Measurements from ENCODE around the gene MAML2.

Gene MAML2

DNA sequence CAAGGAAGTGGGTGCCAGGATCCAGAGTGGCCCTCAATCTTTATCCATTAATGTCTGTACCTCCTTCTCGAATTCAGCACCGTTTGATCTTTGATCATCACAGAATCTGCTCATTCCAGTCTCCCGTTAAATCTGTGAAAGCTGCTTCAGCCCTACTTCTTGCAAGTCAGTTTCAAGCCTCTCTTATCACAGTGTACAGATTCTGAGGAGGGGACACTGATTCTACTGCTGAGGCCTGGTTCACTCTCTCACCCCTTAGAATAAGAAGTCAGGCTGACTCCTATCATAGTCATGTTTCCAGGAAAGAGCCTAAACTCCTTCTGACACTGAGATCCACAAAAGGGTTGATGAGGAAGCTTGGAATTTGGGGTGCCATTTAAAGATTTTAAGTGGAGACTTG is 39.0 kb downstream of the MAML2 start:
- TF ChIP-seq, protein P1, sequence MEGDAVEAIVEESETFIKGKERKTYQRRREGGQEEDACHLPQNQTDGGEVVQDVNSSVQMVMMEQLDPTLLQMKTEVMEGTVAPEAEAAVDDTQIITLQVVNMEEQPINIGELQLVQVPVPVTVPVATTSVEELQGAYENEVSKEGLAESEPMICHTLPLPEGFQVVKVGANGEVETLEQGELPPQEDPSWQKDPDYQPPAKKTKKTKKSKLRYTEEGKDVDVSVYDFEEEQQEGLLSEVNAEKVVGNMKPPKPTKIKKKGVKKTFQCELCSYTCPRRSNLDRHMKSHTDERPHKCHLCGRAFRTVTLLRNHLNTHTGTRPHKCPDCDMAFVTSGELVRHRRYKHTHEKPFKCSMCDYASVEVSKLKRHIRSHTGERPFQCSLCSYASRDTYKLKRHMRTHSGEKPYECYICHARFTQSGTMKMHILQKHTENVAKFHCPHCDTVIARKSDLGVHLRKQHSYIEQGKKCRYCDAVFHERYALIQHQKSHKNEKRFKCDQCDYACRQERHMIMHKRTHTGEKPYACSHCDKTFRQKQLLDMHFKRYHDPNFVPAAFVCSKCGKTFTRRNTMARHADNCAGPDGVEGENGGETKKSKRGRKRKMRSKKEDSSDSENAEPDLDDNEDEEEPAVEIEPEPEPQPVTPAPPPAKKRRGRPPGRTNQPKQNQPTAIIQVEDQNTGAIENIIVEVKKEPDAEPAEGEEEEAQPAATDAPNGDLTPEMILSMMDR (IDR thresholded peaks at IDR 0.05; ENCODE audit: low read depth, low read length): no peak
- H3K4me3 ChIP-seq (ENCODE audit: low read depth, low read length): no peak overlapping the region

DNA sequence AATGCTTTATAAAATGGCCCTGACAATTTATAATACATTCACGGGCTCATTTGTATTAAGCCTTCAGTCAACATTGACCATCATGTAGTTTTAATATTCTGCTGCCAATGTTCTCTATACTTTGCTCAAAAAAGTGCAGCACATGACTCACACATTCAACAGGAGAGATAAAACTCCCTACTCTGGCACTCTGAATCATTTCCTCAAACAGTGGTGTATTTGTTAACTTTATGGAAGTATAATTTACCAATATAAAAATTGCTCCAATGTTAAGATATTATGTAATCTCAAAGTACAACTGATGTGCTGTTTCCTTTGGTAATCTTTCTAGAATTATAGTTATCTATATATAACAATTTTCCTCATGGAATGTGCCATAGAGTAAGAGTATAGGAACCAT is 39.9 kb downstream of the MAML2 start:
- TF ChIP-seq, protein P1 (IDR thresholded peaks at IDR 0.05; ENCODE audit: low read depth, low read length): no peak
- H3K4me3 ChIP-seq (ENCODE audit: low read depth, low read length): no peak overlapping the region

DNA sequence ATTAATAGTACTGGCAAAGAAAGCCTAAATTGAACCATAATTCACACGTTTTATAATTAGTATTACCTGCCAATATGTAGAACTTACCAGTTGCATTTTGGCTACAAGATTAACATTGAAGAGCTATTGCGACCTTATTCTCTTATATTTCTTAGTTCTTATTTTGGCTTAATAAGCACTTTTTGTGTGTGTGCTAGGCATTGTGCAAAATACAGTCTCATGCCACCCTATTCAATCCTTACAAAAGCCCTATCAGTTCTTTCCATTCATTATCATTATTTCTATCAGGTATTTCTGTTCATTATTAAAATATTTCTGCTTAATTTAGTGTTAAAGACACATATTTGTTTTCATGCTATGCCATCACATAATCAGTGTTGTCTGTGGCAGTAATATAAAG is 41.2 kb downstream of the MAML2 start:
- TF ChIP-seq, protein P1 (IDR thresholded peaks at IDR 0.05; ENCODE audit: low read depth, low read length): no peak
- H3K4me3 ChIP-seq (ENCODE audit: low read depth, low read length): no peak overlapping the region

DNA sequence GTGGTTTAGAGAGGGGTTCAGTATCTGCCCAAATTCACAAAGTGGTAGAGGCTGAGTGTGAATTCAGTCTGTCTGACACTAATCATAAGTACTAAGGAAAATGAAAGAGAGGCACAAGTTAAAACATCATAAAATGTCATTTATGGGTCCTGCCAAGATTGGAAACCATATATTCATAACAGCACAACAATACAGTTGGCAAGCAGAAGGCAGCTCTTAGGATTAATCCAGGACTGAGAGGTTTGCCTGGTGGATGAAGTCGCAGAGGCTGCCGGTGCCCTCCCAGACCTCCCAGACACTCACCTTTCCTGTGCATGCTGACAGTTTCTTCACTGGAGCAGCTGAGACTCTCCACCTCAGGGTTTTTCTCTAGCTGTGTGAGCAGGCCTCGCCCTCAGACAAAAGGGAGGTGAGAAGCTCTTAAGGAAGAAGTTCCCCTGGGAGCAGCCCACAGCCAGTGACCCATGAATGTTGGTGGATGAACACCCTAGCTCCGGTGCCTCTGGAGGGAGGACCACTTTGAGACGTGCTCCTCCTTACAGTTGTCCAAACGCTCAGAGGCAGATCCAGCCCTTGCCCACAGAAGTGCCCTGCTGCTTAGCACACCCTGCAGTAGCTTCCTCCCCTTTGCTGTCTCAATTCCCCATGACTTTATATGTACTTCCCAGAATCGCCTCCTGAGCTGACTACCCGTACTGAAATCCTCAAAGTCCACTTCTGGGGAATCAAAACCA is 43.7 kb downstream of the MAML2 start:
- TF ChIP-seq, protein P1 (IDR thresholded peaks at IDR 0.05; ENCODE audit: low read depth, low read length): no peak
- H3K4me3 ChIP-seq (ENCODE audit: low read depth, low read length): no peak overlapping the region

DNA sequence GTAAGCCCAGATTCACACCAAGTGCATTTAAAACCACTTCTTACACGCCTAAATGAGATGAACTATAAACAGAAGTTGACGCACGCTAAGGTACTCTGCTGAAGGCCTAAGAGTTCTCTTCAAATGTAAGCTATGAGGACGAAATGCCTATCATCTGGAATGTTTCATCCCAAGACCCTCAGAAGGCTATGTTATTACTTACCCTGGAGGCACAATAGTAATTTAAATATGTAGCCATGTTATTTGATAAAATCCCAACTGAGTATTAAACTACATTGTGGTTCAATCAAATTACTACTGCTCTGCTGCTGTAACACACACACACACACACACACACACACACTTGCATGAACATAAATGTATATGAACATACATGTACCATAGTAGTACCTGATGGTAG is 47.6 kb downstream of the MAML2 start:
- TF ChIP-seq, protein P1 (IDR thresholded peaks at IDR 0.05; ENCODE audit: low read depth, low read length): no peak
- H3K4me3 ChIP-seq (ENCODE audit: low read depth, low read length): no peak overlapping the region

DNA sequence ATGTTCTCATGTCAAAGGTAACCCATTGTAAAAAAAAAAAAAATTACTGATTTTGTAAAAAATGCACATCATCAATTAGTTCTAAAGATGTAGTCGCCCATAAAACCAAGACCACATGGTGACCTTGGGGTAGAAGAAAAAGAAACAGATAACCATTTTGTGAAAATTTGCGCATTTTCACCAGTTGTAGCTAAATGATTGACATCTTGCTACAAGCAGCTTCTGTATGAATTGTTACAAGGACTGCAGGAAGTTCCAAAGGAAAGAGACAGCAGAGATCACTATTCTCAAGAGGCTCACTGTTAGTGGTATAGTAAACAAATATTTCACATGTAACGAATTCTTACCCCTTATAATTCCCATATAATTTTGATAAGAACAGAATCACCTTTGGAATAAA is 48.7 kb downstream of the MAML2 start:
- TF ChIP-seq, protein P1 (IDR thresholded peaks at IDR 0.05; ENCODE audit: low read depth, low read length): no peak
- H3K4me3 ChIP-seq (ENCODE audit: low read depth, low read length): no peak overlapping the region

DNA sequence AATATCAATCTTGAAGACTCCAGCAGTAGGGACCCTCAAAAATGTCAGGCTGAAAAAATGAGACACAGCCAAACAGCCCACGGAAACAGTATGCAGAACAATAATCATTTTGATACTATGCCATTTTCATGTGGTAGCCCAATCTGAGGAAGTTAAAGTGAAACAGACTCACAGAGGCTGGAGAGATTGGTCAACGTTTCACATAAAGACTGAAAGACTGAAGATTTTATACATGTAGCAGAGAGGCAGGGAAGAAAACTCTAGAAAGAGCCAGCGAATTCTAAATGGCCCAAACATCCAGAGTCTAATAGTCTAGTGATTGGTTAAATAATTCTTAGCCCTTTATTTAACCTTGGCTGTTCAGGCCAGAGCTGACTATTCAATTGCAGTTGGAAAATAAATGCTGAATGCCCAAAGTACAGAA is 49.4 kb downstream of the MAML2 start:
- no peak overlapping the region for H3K4me3 ChIP-seq (ENCODE audit: low read depth, low read length)
- TF ChIP-seq, protein P1 (IDR thresholded peaks at IDR 0.05; ENCODE audit: low read depth, low read length): no peak

Measured in WI38 (cell line).